A549 (cell line): ENCODE data around the gene RBM39.

Experiments used
- CEBPB ChIP-seq, 2 experiments: fragments of >200 bp in 1 of 2; sonication (Bioruptor Twin) in 1 of 2; formaldehyde crosslinking in 1 of 2; IDR thresholded peaks; 2 replicates each; pipeline ENCODE4 v1.6.1; 2012 to 2016
- CTCF ChIP-seq: fragments of >200 bp; sonication (Bioruptor Twin); formaldehyde crosslinking; IDR thresholded peaks from 3 replicates; pipeline ENCODE4 v1.5.1; 2016
- NFE2L2 ChIP-seq: fragments of 150-350 bp; conservative IDR thresholded peaks from 2 replicates; pipeline ENCODE4 v1.6.1; 2014; ENCODE audit warnings: low read length
- NR3C1 ChIP-seq: fragments of >200 bp; sonication (Bioruptor Twin); formaldehyde crosslinking; IDR thresholded peaks from 3 replicates; pipeline ENCODE4 v1.6.1; 2017
- PHF8 ChIP-seq: fragments of 200-600 bp; sonication (generic); IDR thresholded peaks from 2 replicates; pipeline ENCODE4 v1.6.1; 2016; ENCODE audit warnings: low read depth, mild to moderate bottlenecking, antibody characterized with exemption, moderate library complexity, borderline replicate concordance

GRCh38 chr20:35700625-35701148 lies 41.4 kb downstream of the RBM39 start:
- TF ChIP-seq CTCF (no peak), NFE2L2 (no peak), PHF8 (no peak), NR3C1 (no peak), CEBPB (IDR thresholded peaks at IDR 0.05) (no peak)
